HG03135 (cell line): ENCODE results near the gene CRKL.
"Not testable (repeated sequence)": the region's sequence is repeated elsewhere in the genome, so short reads cannot be mapped to it uniquely, and the experiment has no call there.

ENCODE experiments used
- ATAC-seq: cut with Tn5 transposase; IDR thresholded peaks from one replicate; pipeline ENCODE4 v1.9.1; 2021; ENCODE audit warnings: mild to moderate bottlenecking, moderate library complexity; ENCODE audit not compliant: unreplicated experiment

CRKL gene

GRCh38 chr22:20899827-20900423 is 17.3 kb upstream of the CRKL start:
- no peak for ATAC-seq

GRCh38 chr22:20901093-20902033 is 15.8 kb upstream of the CRKL start:
- not testable (repeated sequence) for ATAC-seq

- no peak for ATAC-seq
Observed at GRCh38 chr22:20903093-20903492, 14.1 kb upstream of the CRKL start.

- no peak for ATAC-seq
Observed at GRCh38 chr22:20904008-20904979, 12.9 kb upstream of the CRKL start.

- ATAC-seq = no peak
Observed at GRCh38 chr22:20904980-20905355, 12.2 kb upstream of the CRKL start.

- no peak for ATAC-seq
Observed at GRCh38 chr22:20905415-20906386, 11.5 kb upstream of the CRKL start.

- ATAC-seq = no peak
Observed at GRCh38 chr22:20906387-20906767, 10.8 kb upstream of the CRKL start.

- not testable (repeated sequence) for ATAC-seq
Observed at GRCh38 chr22:20908717-20909116, 8.5 kb upstream of the CRKL start.

- no peak for ATAC-seq
Observed at GRCh38 chr22:20909543-20910303, 7.5 kb upstream of the CRKL start.

GRCh38 chr22:20912494-20912893 is 4.7 kb upstream of the CRKL start:
- ATAC-seq = no peak

GRCh38 chr22:20918663-20919218 is 1.5 kb downstream of the CRKL start:
- ATAC-seq = no peak

GRCh38 chr22:20919718-20920117 is 2.5 kb downstream of the CRKL start:
- no peak for ATAC-seq

GRCh38 chr22:20920881-20921203 is 3.6 kb downstream of the CRKL start:
- ATAC-seq = no peak

- no peak for ATAC-seq
Observed at GRCh38 chr22:20922141-20922751, 5.0 kb downstream of the CRKL start.

GRCh38 chr22:20926243-20926642 is 9.0 kb downstream of the CRKL start:
- ATAC-seq = no peak

- ATAC-seq = no peak
Observed at GRCh38 chr22:20927940-20928572, 10.8 kb downstream of the CRKL start.

- no peak for ATAC-seq
Observed at GRCh38 chr22:20928573-20928967, 11.4 kb downstream of the CRKL start.

GRCh38 chr22:20930004-20930403 is 12.8 kb downstream of the CRKL start:
- ATAC-seq = no peak
